Stimulated activated CD8-positive, alpha-beta memory T cell treated with anti-CD3 and anti-CD28 coated beads, Interleukin-7, amount 100 ng/mL, for 48 hours (primary cell): Measurements from ENCODE around the gene PRPF8.
A peak's percentile ranks its signal among the peaks of the same experiment; 100 is the strongest.
"Not testable (repeated sequence)": the region's sequence is repeated elsewhere in the genome, so short reads cannot be mapped to it uniquely, and the experiment has no call there.

ENCODE experiments used
- DNase-seq, 2 donors: peaks; one replicate each; pipeline ENCODE4 v3.0.0-alpha.2; 2020; ENCODE audit warnings: low read depth in 1 of 2; ENCODE audit errors: extremely low read depth in 1 of 2

The PRPF8 gene

GRCh38 chr17:1695365-1695764 is 10.7 kb upstream of the PRPF8 start:
- DNase-seq, result no peak

- DNase-seq, result no peak
These were observed 8.7 kb upstream of the PRPF8 start for GRCh38 chr17:1693339-1693738.

GRCh38 chr17:1690544-1691221 is 6.0 kb upstream of the PRPF8 start:
- no peak for DNase-seq

- DNase-seq, result not testable (repeated sequence)
These were observed 3.7 kb upstream of the PRPF8 start for GRCh38 chr17:1688405-1688804.

- DNase-seq, result no peak
These were observed 1.4 kb upstream of the PRPF8 start for GRCh38 chr17:1686086-1686485.

GRCh38 chr17:1683459-1683858 is 1.2 kb downstream of the PRPF8 start:
- no peak for DNase-seq

- DNase-seq, result no peak
These were observed 8.3 kb downstream of the PRPF8 start for GRCh38 chr17:1676401-1676800.

GRCh38 chr17:1673041-1673785 is 11.5 kb downstream of the PRPF8 start:
- DNase-seq, result no peak

GRCh38 chr17:1663934-1664333 is 20.7 kb downstream of the PRPF8 start:
- DNase-seq, result not testable (repeated sequence)

- no peak for DNase-seq
These were observed 23.6 kb downstream of the PRPF8 start for GRCh38 chr17:1661045-1661444.

GRCh38 chr17:1658100-1658499 is 26.6 kb downstream of the PRPF8 start:
- no peak for DNase-seq

- no peak for DNase-seq
These were observed 30.9 kb downstream of the PRPF8 start for GRCh38 chr17:1653735-1654134.

GRCh38 chr17:1652794-1653193 is 31.9 kb downstream of the PRPF8 start:
- not testable (repeated sequence) for DNase-seq

GRCh38 chr17:1651559-1651844 is 33.2 kb downstream of the PRPF8 start:
- no peak for DNase-seq

- DNase-seq, result no peak
These were observed 33.7 kb downstream of the PRPF8 start for GRCh38 chr17:1650731-1651558.

GRCh38 chr17:1649844-1650501 is 34.7 kb downstream of the PRPF8 start, which contains the start of gene RILP:
Gene RILP, minus strand, starts transcription at chr17:1649866. Its CDS starts 62 bp downstream, at chr17:1649804.
- no peak for DNase-seq

GRCh38 chr17:1648963-1649843 is 35.5 kb downstream of the PRPF8 start:
- peak; percentile 86 to 87 for DNase-seq

- no peak for DNase-seq
These were observed 36.3 kb downstream of the PRPF8 start for GRCh38 chr17:1648173-1648962.

- no peak for DNase-seq
These were observed 36.9 kb downstream of the PRPF8 start for GRCh38 chr17:1647802-1648171.
